CD14-positive monocyte (primary cell): ENCODE results near the gene ROBO3. TPM values are rescaled to one million over a fixed set of nuclear protein-coding genes. Genes with fewer than 3 reads are reported as not detected.

Source experiments
- DNase-seq, 3 donors: peaks; one replicate each; pipeline ENCODE4 v3.0.0-alpha.2; 2011 to 2022
- H2AFZ ChIP-seq: 2 replicates; pipeline ENCODE4 v1.6.0; 2012; ENCODE audit warnings: mild to moderate bottlenecking, low read depth, low read length, inconsistent platforms; ENCODE audit not compliant: insufficient read depth, poor library complexity, severe bottlenecking
- H3K27ac ChIP-seq, 2 donors: 1 replicate in 1 of 2; 2 replicates in 1 of 2; pipeline ENCODE4 v1.5.1; 2012 to 2013; ENCODE audit warnings: low read length in 2 of 2, control low read depth in 1 of 2, inconsistent platforms in 1 of 2, low read depth in 1 of 2, mild to moderate bottlenecking in 1 of 2
- H3K27me3 ChIP-seq, 2 donors: one replicate each; pipeline versions ENCODE4 v1.6.0 to v1.6.1; 2011 to 2013; ENCODE audit warnings: low read length in 2 of 2; ENCODE audit not compliant: control insufficient read depth in 2 of 2, insufficient read depth in 2 of 2
- H3K36me3 ChIP-seq, 2 donors: replicated peaks in 1 of 2; 1 replicate in 1 of 2; 2 replicates in 1 of 2; pipeline versions ENCODE4 v1.5.1 to v1.6.1; 2012 to 2013; ENCODE audit warnings: low read length in 2 of 2, control low read depth in 1 of 2, inconsistent platforms in 1 of 2, mild to moderate bottlenecking in 1 of 2; ENCODE audit not compliant: insufficient read depth in 2 of 2, control insufficient read depth in 1 of 2
- H3K4me1 ChIP-seq, 2 donors: 1 replicate in 1 of 2; 2 replicates in 1 of 2; pipeline versions ENCODE4 v1.5.1 to v1.6.1; 2012 to 2013; ENCODE audit warnings: low read length in 2 of 2, control low read depth in 1 of 2, inconsistent platforms in 1 of 2, mild to moderate bottlenecking in 1 of 2, moderate library complexity in 1 of 2; ENCODE audit not compliant: insufficient read depth in 2 of 2, control insufficient read depth in 1 of 2
- H3K4me2 ChIP-seq: replicated peaks from 2 replicates; pipeline ENCODE3; 2012; ENCODE audit warnings: low read length, moderate library complexity, mild to moderate bottlenecking; ENCODE audit not compliant: poor library complexity, severe bottlenecking; ENCODE audit errors: extremely low read depth
- H3K4me3 ChIP-seq, 3 experiments: fragments of 200-600 bp in 1 of 3; sonication (generic) in 1 of 3; replicated peaks in 1 of 3; 1 replicate in 2 of 3; 2 replicates in 1 of 3; pipeline ENCODE4 v1.5.1; 2011 to 2013; ENCODE audit warnings: low read length in 3 of 3, mild to moderate bottlenecking in 3 of 3, control low read depth in 2 of 3, low read depth in 2 of 3, inconsistent platforms in 1 of 3, moderate library complexity in 1 of 3
- H3K79me2 ChIP-seq: 2 replicates; pipeline ENCODE4 v1.6.0; 2012; ENCODE audit warnings: mild to moderate bottlenecking, control low read depth, inconsistent platforms, low read length, moderate library complexity; ENCODE audit not compliant: insufficient read depth
- H3K9ac ChIP-seq: 2 replicates; pipeline ENCODE4 v1.6.0; 2017; ENCODE audit warnings: low read length, mild to moderate bottlenecking; ENCODE audit not compliant: insufficient read depth, poor library complexity, severe bottlenecking
- H3K9me3 ChIP-seq, 2 donors: replicated peaks in 1 of 2; 1 replicate in 1 of 2; 2 replicates in 1 of 2; pipeline versions ENCODE4 v1.5.1 to v1.6.1; 2012 to 2013; ENCODE audit warnings: low read length in 2 of 2, control low read depth in 1 of 2; ENCODE audit not compliant: control insufficient read depth in 1 of 2, insufficient read depth in 1 of 2
- H4K20me1 ChIP-seq: 2 replicates; pipeline ENCODE4 v1.6.0; 2012; ENCODE audit warnings: mild to moderate bottlenecking, low read length, control low read depth, moderate library complexity; ENCODE audit not compliant: insufficient read depth
- H3K27ac Mint-ChIP-seq, 7 donors: one replicate each; pipeline ENCODE4 v1.8.0; 2020; ENCODE audit warnings: mild to moderate bottlenecking in 7 of 7, mixed read lengths in 7 of 7, moderate library complexity in 6 of 7, inconsistent platforms in 2 of 7
- H3K27me3 Mint-ChIP-seq, 3 donors: one replicate each; pipeline ENCODE4 v1.8.0; 2021 to 2022; ENCODE audit warnings: low read depth in 3 of 3, mild to moderate bottlenecking in 3 of 3, mixed read lengths in 3 of 3, moderate library complexity in 3 of 3, inconsistent platforms in 1 of 3
- H3K36me3 Mint-ChIP-seq, 2 donors: one replicate each; pipeline ENCODE4 v1.8.0; 2020; ENCODE audit warnings: mixed read lengths in 2 of 2, inconsistent platforms in 1 of 2, mild to moderate bottlenecking in 1 of 2
- H3K4me1 Mint-ChIP-seq: one replicate; pipeline ENCODE4 v1.8.0; 2020; ENCODE audit warnings: mild to moderate bottlenecking, mixed read lengths
- H3K4me3 Mint-ChIP-seq, 2 donors: one replicate each; pipeline ENCODE4 v1.8.0; 2020; ENCODE audit warnings: mild to moderate bottlenecking in 2 of 2, mixed read lengths in 2 of 2, moderate library complexity in 1 of 2
- H3K9me3 Mint-ChIP-seq, 7 donors: one replicate each; pipeline ENCODE4 v1.8.0; 2020 to 2022; ENCODE audit warnings: mixed read lengths in 7 of 7, mild to moderate bottlenecking in 6 of 7, moderate library complexity in 6 of 7, inconsistent platforms in 2 of 7
- CTCF ChIP-seq: fragments of 200-600 bp; IDR thresholded peaks from one replicate; pipeline ENCODE4 v1.8.0; 2022; ENCODE audit warnings: antibody characterized with exemption, mild to moderate bottlenecking
- WGBS: methylation state at CpG from one replicate; pipeline ENCODE4 v1.1.5; 2013; ENCODE audit warnings: missing lambda C conversion rate; ENCODE audit not compliant: insufficient coverage; 5-methylcytosine and 5-hydroxymethylcytosine counted together
- intact Hi-C, 2 donors: fragments of 100-400 bp; cut with micrococcal nuclease; formaldehyde crosslinking; loops; one replicate each; pipeline versions ENCODE4 v1.15.0 to v1.15.1; 2023
- polyA plus RNA-seq, 3 donors: library from polyadenylated mRNA; depleted of rRNA in 1 of 3; unstranded in 2 of 3; stranded (reverse) in 1 of 3; fragments of 300-500 nt in 2 of 3; fragments of >200 nt in 1 of 3; fragmentation: Illumina TruSeq in 2 of 3; gene quantifications; 1 replicate in 2 of 3; 2 replicates in 1 of 3; pipeline ENCODE4 v1.2.3, GENCODE V29; 2012 to 2021

Gene ROBO3
- polyA plus RNA-seq, 3 donors = 0.39 to 11.6 (median 0.81) TPM

GRCh38 chr11:124893781-124894401 is 28.7 kb downstream of the ROBO3 start:
- Histone ChIP-seq H3K4me1 (peaks cover 24 to 26% of the 10 kb centered on the region in 2 donors), H3K79me2 (no peaks in the 10 kb centered on the region), H3K36me3 (no peaks in the 10 kb centered on the region), H4K20me1 (no peaks in the 10 kb centered on the region), H3K27me3 (no peaks in the 10 kb centered on the region), H3K27ac (no peak overlapping the region), H3K9ac (no peak overlapping the region), H3K4me3 (no peak overlapping the region), H3K4me2 (no peak overlapping the region), H3K9me3 (no peaks in the 10 kb centered on the region), H2AFZ (no peak overlapping the region)
- intact Hi-C loops = no loop called here
- Mint-ChIP-seq H3K9me3 (no peaks in the 10 kb centered on the region), H3K27me3 (peaks cover 2 to 4% (median 3%) of the 10 kb centered on the region in 3 donors), H3K4me3 (no peak overlapping the region), H3K36me3 (no peaks in the 10 kb centered on the region), H3K4me1 (peaks cover 35% of the 10 kb centered on the region), H3K27ac (no peak overlapping the region)
- 95% methylated on average over 14 of the region's 14 CpGs for WGBS
- TF ChIP-seq CTCF = no peak
- no peak for DNase-seq

GRCh38 chr11:124894606-124895430 is 29.6 kb downstream of the ROBO3 start:
- no peak overlapping the region for H3K4me3 ChIP-seq
- no peak for TF ChIP-seq CTCF
- H3K27me3 Mint-ChIP-seq = peaks cover 2 to 10% (median 3%) of the 10 kb centered on the region in 3 donors

More at GRCh38 chr11:124894606-124895430, 29.6 kb downstream of the ROBO3 start:
- Histone ChIP-seq H3K9ac (no peak overlapping the region), H3K4me2 (no peak overlapping the region), H3K9me3 (no peaks in the 10 kb centered on the region), H2AFZ (no peak overlapping the region), H3K4me1 (peaks cover 17 to 20% of the 10 kb centered on the region in 2 donors), H3K27ac (no peak overlapping the region), H3K36me3 (no peaks in the 10 kb centered on the region), H3K79me2 (no peaks in the 10 kb centered on the region), H3K27me3 (no peaks in the 10 kb centered on the region), H4K20me1 (no peaks in the 10 kb centered on the region)
- no peaks in the 10 kb centered on the region for H3K9me3 Mint-ChIP-seq
- no peak overlapping the region for H3K4me3 Mint-ChIP-seq
- H3K27ac Mint-ChIP-seq = peak overlapping the region in 2 of 7 donors; percentile 66 to 76
- peaks cover 27% of the 10 kb centered on the region for H3K4me1 Mint-ChIP-seq
- no peaks in the 10 kb centered on the region for H3K36me3 Mint-ChIP-seq
- 83% methylated on average over 2 of the region's 4 CpGs for WGBS
- intact Hi-C loops = no loop called here
- DNase-seq = no peak
